ENCODE data around the gene SYNDIG1.

GRCh38 chr20:24477831-24478547, 8.6 kb downstream of the SYNDIG1 start:
- TF ChIP-seq CTCF (IDR thresholded peaks at IDR 0.05) (no peak), POLR2A (IDR thresholded peaks at IDR 0.05) (no peak)
